Raji (cell line): ENCODE results near the gene LRPAP1.

Experiments used
- POLR2A ChIP-seq: IDR thresholded peaks from 2 replicates; pipeline ENCODE4 v1.6.1; 2011; ENCODE audit warnings: low read depth, low read length, control low read depth; ENCODE audit not compliant: insufficient read depth

Gene LRPAP1

GRCh38 chr4:3462790-3463415 lies 69.3 kb downstream of the LRPAP1 start, which contains the start of gene DOK7:
Gene DOK7 (plus strand): TSS chr4:3463306. CDS start chr4:3463376, 70 bp downstream.
- TF ChIP-seq POLR2A: no peak

GRCh38 chr4:3462321-3462789 lies 69.9 kb downstream of the LRPAP1 start:
- no peak for TF ChIP-seq POLR2A

DNA sequence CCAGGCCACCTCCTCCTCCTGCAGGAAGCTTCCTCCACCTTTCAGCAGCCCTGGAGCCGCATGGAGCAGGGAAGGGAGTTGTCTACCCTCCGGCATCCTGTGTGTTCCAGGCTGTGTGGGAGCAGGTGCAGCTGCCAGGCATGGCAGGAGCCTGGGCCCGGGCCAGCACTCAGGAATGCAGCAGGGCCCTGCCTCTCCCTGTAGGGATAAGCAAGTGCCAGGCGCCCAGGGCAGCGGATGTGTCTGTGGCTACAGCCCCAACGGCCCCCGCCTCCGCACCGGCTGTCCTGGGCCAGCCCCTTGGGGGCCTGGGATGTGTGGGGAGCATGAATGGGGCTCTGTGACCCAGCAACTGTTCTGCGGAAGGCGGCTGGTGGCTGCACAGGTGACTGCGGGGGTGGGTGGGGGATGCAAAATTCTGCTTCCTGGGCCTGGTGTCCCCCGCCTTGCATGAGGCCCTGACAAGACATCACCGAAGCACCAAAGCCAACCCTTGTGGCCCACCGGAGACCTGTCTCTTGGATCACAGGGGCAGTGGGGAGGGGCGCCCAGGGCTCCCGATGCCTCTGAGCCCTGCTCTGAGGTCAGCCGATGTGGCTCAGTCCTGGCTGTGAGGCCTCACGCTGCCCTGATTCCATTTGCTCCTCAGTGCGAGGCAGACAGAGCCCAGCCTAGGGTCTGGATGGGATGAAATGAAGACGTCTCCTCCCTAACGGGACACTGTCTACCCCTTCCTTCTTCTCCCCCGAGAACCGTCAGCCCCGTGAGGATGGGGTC lies 70.5 kb downstream of the LRPAP1 start:
- TF ChIP-seq POLR2A: no peak

DNA sequence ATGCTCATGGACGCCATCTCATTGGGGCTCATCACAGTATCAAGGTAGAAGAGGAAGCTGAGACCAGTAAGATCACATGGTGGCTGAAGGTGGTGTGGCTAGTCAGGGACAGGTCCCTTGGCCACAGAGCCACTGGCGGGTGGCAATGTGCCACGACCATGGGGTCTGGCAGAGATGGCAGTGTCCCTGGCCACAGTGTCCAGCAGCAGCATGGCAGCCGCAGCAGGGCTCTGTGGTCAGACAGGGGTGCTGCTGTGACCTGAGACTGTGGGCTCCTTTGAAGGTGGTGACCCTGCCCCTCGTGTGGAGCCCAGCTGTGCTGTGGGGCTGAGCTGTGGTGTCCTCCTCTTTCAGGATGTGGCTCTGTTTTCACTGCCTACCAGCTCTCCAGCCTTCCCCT lies 71.3 kb downstream of the LRPAP1 start:
- no peak for TF ChIP-seq POLR2A

DNA sequence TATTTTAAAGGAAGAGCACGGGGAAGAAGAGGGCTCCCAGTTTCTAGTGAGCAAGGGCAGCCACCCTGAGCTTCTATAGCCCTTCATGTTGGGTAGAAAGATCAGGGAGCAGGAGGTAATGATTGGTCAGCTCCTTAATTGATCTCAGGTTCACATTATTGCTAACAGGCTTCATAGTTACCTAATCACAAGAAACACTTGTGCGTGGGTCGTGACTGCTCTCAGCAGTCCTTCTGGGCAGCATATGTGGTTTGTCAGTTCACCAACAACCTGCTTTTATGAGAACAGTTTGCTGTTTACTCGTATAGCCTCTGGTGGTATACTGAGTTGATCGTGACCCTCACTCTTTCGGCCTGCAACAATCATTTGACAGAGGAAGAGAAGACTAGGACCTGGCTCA lies 73.9 kb downstream of the LRPAP1 start:
- no peak for TF ChIP-seq POLR2A
